ENCODE measurements around the gene ARFGAP1.

The ARFGAP1 gene

DNA sequence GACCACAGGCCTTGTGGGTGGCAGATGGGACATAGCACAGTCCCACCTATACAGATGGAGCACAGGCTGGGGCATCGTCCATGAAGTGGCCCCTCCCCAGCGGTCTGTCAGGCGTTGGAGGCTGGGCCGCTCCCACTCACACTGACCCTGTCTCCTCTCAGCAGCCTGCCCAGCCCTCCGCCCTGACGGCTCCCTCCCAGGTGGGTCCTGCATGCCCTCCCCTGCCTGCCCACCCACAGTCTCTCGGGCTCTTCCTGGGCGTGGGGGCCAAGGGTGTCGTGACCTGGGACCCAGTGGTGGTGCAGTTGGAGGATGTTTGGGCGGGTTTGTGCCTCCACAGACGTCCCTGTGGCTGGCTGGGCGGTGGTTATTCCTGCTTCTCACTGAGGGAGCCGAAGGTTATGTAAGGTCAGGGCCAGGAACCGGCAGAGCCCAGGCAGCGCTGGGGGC lies 42.7 kb downstream of the ARFGAP1 start:
- DNase-seq, result no peak
- Mint-ChIP-seq H3K4me1 (peaks cover 8% of the 10 kb centered on the region), H3K36me3 (ENCODE audit: low read depth) (no peaks in the 10 kb centered on the region), H3K27me3 (ENCODE audit: low read depth, poor library complexity) (peaks cover 8% of the 10 kb centered on the region), H3K4me3 (no peak overlapping the region), H3K9me3 (no peaks in the 10 kb centered on the region), H3K27ac (no peak overlapping the region)
- TF ChIP-seq, protein P1, sequence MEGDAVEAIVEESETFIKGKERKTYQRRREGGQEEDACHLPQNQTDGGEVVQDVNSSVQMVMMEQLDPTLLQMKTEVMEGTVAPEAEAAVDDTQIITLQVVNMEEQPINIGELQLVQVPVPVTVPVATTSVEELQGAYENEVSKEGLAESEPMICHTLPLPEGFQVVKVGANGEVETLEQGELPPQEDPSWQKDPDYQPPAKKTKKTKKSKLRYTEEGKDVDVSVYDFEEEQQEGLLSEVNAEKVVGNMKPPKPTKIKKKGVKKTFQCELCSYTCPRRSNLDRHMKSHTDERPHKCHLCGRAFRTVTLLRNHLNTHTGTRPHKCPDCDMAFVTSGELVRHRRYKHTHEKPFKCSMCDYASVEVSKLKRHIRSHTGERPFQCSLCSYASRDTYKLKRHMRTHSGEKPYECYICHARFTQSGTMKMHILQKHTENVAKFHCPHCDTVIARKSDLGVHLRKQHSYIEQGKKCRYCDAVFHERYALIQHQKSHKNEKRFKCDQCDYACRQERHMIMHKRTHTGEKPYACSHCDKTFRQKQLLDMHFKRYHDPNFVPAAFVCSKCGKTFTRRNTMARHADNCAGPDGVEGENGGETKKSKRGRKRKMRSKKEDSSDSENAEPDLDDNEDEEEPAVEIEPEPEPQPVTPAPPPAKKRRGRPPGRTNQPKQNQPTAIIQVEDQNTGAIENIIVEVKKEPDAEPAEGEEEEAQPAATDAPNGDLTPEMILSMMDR (IDR thresholded peaks at IDR 0.05), result no peak

GRCh38 chr20:63315731-63316491 lies 43.3 kb downstream of the ARFGAP1 start:
- peaks cover 4% of the 10 kb centered on the region for H3K27me3 Mint-ChIP-seq (ENCODE audit: low read depth, poor library complexity)
- H3K36me3 Mint-ChIP-seq (ENCODE audit: low read depth), result no peaks in the 10 kb centered on the region
- H3K4me1 Mint-ChIP-seq, result peaks cover 8% of the 10 kb centered on the region
- DNase-seq, result no peak
- TF ChIP-seq, protein P1 (IDR thresholded peaks at IDR 0.05), result no peak
- H3K4me3 Mint-ChIP-seq, result no peak overlapping the region
- no peaks in the 10 kb centered on the region for H3K9me3 Mint-ChIP-seq
- H3K27ac Mint-ChIP-seq, result no peak overlapping the region

DNA sequence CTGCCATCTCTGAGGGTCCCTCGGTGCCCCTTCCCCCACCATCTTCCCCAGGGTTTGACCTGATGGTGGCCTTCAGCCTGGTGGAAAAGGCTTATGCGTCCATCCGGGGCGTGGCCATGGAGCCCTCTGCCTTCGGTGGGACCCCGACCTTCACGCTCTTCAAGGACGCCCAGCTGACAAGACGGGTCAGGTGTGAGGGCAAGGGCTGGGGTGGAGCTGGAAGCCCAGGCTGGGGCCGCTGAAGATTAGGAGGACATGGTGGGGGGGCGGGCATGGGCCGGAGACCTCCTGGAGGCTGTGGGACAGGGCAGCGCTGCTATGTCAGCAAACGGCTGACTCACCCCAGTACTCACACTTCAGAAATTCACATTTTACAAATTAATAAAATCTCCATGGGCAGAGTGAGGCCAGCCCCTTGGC lies 43.9 kb downstream of the ARFGAP1 start:
- DNase-seq, result no peak
- TF ChIP-seq, protein P1 (IDR thresholded peaks at IDR 0.05), result no peak
- H3K9me3 Mint-ChIP-seq, result no peaks in the 10 kb centered on the region
- H3K4me3 Mint-ChIP-seq, result no peak overlapping the region
- H3K27ac Mint-ChIP-seq, result no peak overlapping the region
- H3K27me3 Mint-ChIP-seq (ENCODE audit: low read depth, poor library complexity), result peaks cover 4% of the 10 kb centered on the region
- H3K4me1 Mint-ChIP-seq, result peaks cover 14% of the 10 kb centered on the region
- H3K36me3 Mint-ChIP-seq (ENCODE audit: low read depth), result no peaks in the 10 kb centered on the region

- TF ChIP-seq, protein P1 (IDR thresholded peaks at IDR 0.05), result no peak
- no peaks in the 10 kb centered on the region for H3K36me3 Mint-ChIP-seq (ENCODE audit: low read depth)
- no peaks in the 10 kb centered on the region for H3K9me3 Mint-ChIP-seq
- H3K4me1 Mint-ChIP-seq, result peaks cover 14% of the 10 kb centered on the region
- no peak for DNase-seq
- no peak overlapping the region for H3K4me3 Mint-ChIP-seq
- H3K27me3 Mint-ChIP-seq (ENCODE audit: low read depth, poor library complexity), result peaks cover 5% of the 10 kb centered on the region
- no peak overlapping the region for H3K27ac Mint-ChIP-seq
Observed at GRCh38 chr20:63317061-63317460, 44.4 kb downstream of the ARFGAP1 start.

GRCh38 chr20:63317601-63318291 lies 45.1 kb downstream of the ARFGAP1 start:
- H3K4me1 Mint-ChIP-seq, result peaks cover 14% of the 10 kb centered on the region
- H3K36me3 Mint-ChIP-seq (ENCODE audit: low read depth), result no peaks in the 10 kb centered on the region
- H3K27me3 Mint-ChIP-seq (ENCODE audit: low read depth, poor library complexity), result peaks cover 10% of the 10 kb centered on the region
- DNase-seq, result no peak
- no peak overlapping the region for H3K27ac Mint-ChIP-seq
- no peak overlapping the region for H3K4me3 Mint-ChIP-seq
- TF ChIP-seq, protein P1 (IDR thresholded peaks at IDR 0.05), result no peak
- H3K9me3 Mint-ChIP-seq, result no peaks in the 10 kb centered on the region
